ENCODE results near the gene DNAH17. TPM values are rescaled to one million over a fixed set of nuclear protein-coding genes. Genes with fewer than 3 reads are reported as not detected.

DNAH17 gene
- total and polyA plus RNA-seq, 2 of the 13 experiments (the other 11 are each of a cell fraction or from before 2014, with no cell fraction given) = 0.86 to 1.6 TPM

- no peak for TF ChIP-seq MLXIP (CRISPR knock-in tag; IDR thresholded peaks at IDR 0.05; ENCODE audit: borderline replicate concordance)
- no peak for TF ChIP-seq LRRFIP1 (CRISPR knock-in tag; conservative IDR thresholded peaks at IDR 0.05)
- TF ChIP-seq ZNF550 (CRISPR knock-in tag; IDR thresholded peaks at IDR 0.05; ENCODE audit: borderline replicate concordance) = no peak
- TF ChIP-seq RARA (CRISPR knock-in tag; IDR thresholded peaks at IDR 0.05) = no peak
- TF ChIP-seq ZKSCAN5 (CRISPR knock-in tag; IDR thresholded peaks at IDR 0.05) = no peak
- no peak for TF ChIP-seq REST (IDR thresholded peaks at IDR 0.05; ENCODE audit: borderline replicate concordance in 1 of 2, low read depth in 1 of 2, low read length in 2 of 2)
- TF ChIP-seq ZNF891 (CRISPR knock-in tag; IDR thresholded peaks at IDR 0.05) = no peak
Observed at GRCh38 chr17:78476973-78477372, 100.2 kb downstream of the DNAH17 start (continued).

Measured in HepG2 (cell line).